Keratinocyte (primary cell): Measurements from ENCODE around the gene DSTN. TPM values are rescaled to one million over a fixed set of nuclear protein-coding genes. Genes with fewer than 3 reads are reported as not detected.

Source experiments
- DNase-seq: peaks from one replicate; pipeline ENCODE4 v3.0.0-alpha.2; 2011; ENCODE audit warnings: low read depth, missing footprints, low spot score
- FAIRE-seq: peaks from 2 replicates; lab custom pipeline; 2011; peaks lifted over from hg19 to GRCh38; lab: Jason Lieb, UNC
- H2AFZ ChIP-seq: 2 replicates; pipeline ENCODE4 v1.6.0; 2012; ENCODE audit warnings: low read length, control low read depth, inconsistent platforms; ENCODE audit not compliant: control insufficient read depth
- H3K27ac ChIP-seq: 2 replicates; pipeline ENCODE4 v1.5.1; 2011; ENCODE audit warnings: low read length; ENCODE audit not compliant: control insufficient read depth, insufficient read depth
- H3K27me3 ChIP-seq: 3 replicates; pipeline ENCODE4 v1.6.0; 2011; ENCODE audit warnings: low read length; ENCODE audit not compliant: control insufficient read depth, insufficient read depth; ENCODE audit errors: extremely low read depth
- H3K36me3 ChIP-seq, 2 experiments: 2 replicates in 1 of 2; 3 replicates in 1 of 2; pipeline ENCODE4 v1.5.1; 2011; ENCODE audit warnings: low read length in 2 of 2, mild to moderate bottlenecking in 1 of 2; ENCODE audit not compliant: control insufficient read depth in 2 of 2, insufficient read depth in 2 of 2; ENCODE audit errors: extremely low read depth in 1 of 2
- H3K4me1 ChIP-seq: 3 replicates; pipeline ENCODE4 v1.5.1; 2011; ENCODE audit warnings: low read length; ENCODE audit not compliant: control insufficient read depth, insufficient read depth; ENCODE audit errors: extremely low read depth
- H3K4me2 ChIP-seq: 3 replicates; pipeline ENCODE4 v1.6.0; 2011; ENCODE audit warnings: low read depth, low read length; ENCODE audit not compliant: control insufficient read depth, insufficient read depth; ENCODE audit errors: extremely low read depth
- H3K4me3 ChIP-seq, 3 experiments: fragments of 200-600 bp in 1 of 3; sonication (generic) in 1 of 3; 2 replicates in 2 of 3; 3 replicates in 1 of 3; pipeline ENCODE4 v1.5.1; 2011 to 2016; ENCODE audit warnings: low read length in 3 of 3, mild to moderate bottlenecking in 3 of 3, control low read depth in 2 of 3, inconsistent platforms in 1 of 3, low read depth in 1 of 3, mixed read lengths in 1 of 3, mixed run types in 1 of 3, moderate library complexity in 1 of 3; ENCODE audit not compliant: control insufficient read depth in 2 of 3, insufficient read depth in 2 of 3; ENCODE audit errors: extremely low read depth in 1 of 3
- H3K79me2 ChIP-seq: 2 replicates; pipeline ENCODE4 v1.6.0; 2012; ENCODE audit warnings: low read length; ENCODE audit not compliant: control insufficient read depth, insufficient read depth
- H3K9ac ChIP-seq: 3 replicates; pipeline ENCODE4 v1.6.0; 2011; ENCODE audit warnings: low read length; ENCODE audit not compliant: control insufficient read depth, insufficient read depth; ENCODE audit errors: extremely low read depth
- H3K9me1 ChIP-seq: 3 replicates; pipeline ENCODE4 v1.6.0; 2011; ENCODE audit warnings: low read length; ENCODE audit not compliant: control insufficient read depth, insufficient read depth; ENCODE audit errors: extremely low read depth
- H3K9me3 ChIP-seq: 2 replicates; pipeline ENCODE4 v1.5.1; 2012; ENCODE audit warnings: low read depth, low read length; ENCODE audit not compliant: control insufficient read depth
- H4K20me1 ChIP-seq: 3 replicates; pipeline ENCODE4 v1.6.0; 2011; ENCODE audit warnings: low read length; ENCODE audit not compliant: control insufficient read depth, insufficient read depth; ENCODE audit errors: extremely low read depth
- CTCF ChIP-seq, 3 experiments: IDR thresholded peaks in 1 of 3; conservative IDR thresholded peaks in 1 of 3; optimal IDR thresholded peaks in 1 of 3; 2 replicates in 2 of 3; 3 replicates in 1 of 3; pipeline versions ENCODE3 to v1.5.1; 2011; ENCODE audit warnings: low read length in 3 of 3, mild to moderate bottlenecking in 3 of 3, moderate library complexity in 2 of 3, control low read depth in 1 of 3, inconsistent platforms in 1 of 3; ENCODE audit not compliant: insufficient read depth in 2 of 3; ENCODE audit errors: extremely low read depth in 1 of 3
- EZH2 ChIP-seq: IDR thresholded peaks from one replicate; pipeline ENCODE4 v1.6.1; 2012; ENCODE audit warnings: inconsistent platforms, mild to moderate bottlenecking, low read length, moderate library complexity
- dilution Hi-C: fragments of 300-500 bp; cut with MboI; formaldehyde crosslinking; loops from one replicate; pipeline ENCODE4 v1.7.0; 2020; ENCODE audit warnings: low sequenced_read_pairs; ENCODE audit not compliant: extremely low pct_ligation_motif_present
- polyA plus RNA-seq, 5 experiments: library from polyadenylated mRNA; depleted of rRNA in 3 of 5; stranded (reverse) in 3 of 5; stranded (forward) in 1 of 5; unstranded in 1 of 5; fragments of >200 nt; gene quantifications; 1 replicate in 1 of 5; 2 replicates in 3 of 5; 3 replicates in 1 of 5; pipeline versions ENCODE4 v1.2.1 to v1.2.3, GENCODE V29; 2011 to 2012; ENCODE audit warnings: missing spikeins in 2 of 5, low read depth in 1 of 5, low replicate concordance in 1 of 5

Gene DSTN
- polyA plus RNA-seq, 1 donor (not counting 4 experiments of a cell fraction or from before 2014, with no cell fraction given): 288 TPM

- H2AFZ ChIP-seq: no peak overlapping the region
- no peaks in the 10 kb centered on the region for H3K27me3 ChIP-seq
- DNase-seq: no peak
- dilution Hi-C loops: no loop called here
- peaks cover 66% of the 10 kb centered on the region for H3K79me2 ChIP-seq
- peaks cover 3% of the 10 kb centered on the region for H4K20me1 ChIP-seq
- no peak overlapping the region for H3K9ac ChIP-seq
- no peak for TF ChIP-seq CTCF (optimal IDR thresholded peaks at IDR 0.05 in 1 of 3, IDR thresholded peaks at IDR 0.05 in 1 of 3, conservative IDR thresholded peaks at IDR 0.05 in 1 of 3; ENCODE audit: extremely low read depth in 1 of 3, insufficient read depth in 2 of 3, low read length in 3 of 3)
- H3K4me2 ChIP-seq: no peak overlapping the region
- no peaks in the 10 kb centered on the region for H3K9me3 ChIP-seq
- no peaks in the 10 kb centered on the region for H3K4me1 ChIP-seq
- H3K4me3 ChIP-seq: no peak overlapping the region
- H3K9me1 ChIP-seq: peaks cover 2% of the 10 kb centered on the region
- no peak overlapping the region for H3K27ac ChIP-seq
- FAIRE-seq: no peak
- H3K36me3 ChIP-seq: peaks cover 14 to 28% of the 10 kb centered on the region in 2 experiments
Observed at GRCh38 chr20:17646961-17647301, 77.1 kb downstream of the DSTN start.

DNA sequence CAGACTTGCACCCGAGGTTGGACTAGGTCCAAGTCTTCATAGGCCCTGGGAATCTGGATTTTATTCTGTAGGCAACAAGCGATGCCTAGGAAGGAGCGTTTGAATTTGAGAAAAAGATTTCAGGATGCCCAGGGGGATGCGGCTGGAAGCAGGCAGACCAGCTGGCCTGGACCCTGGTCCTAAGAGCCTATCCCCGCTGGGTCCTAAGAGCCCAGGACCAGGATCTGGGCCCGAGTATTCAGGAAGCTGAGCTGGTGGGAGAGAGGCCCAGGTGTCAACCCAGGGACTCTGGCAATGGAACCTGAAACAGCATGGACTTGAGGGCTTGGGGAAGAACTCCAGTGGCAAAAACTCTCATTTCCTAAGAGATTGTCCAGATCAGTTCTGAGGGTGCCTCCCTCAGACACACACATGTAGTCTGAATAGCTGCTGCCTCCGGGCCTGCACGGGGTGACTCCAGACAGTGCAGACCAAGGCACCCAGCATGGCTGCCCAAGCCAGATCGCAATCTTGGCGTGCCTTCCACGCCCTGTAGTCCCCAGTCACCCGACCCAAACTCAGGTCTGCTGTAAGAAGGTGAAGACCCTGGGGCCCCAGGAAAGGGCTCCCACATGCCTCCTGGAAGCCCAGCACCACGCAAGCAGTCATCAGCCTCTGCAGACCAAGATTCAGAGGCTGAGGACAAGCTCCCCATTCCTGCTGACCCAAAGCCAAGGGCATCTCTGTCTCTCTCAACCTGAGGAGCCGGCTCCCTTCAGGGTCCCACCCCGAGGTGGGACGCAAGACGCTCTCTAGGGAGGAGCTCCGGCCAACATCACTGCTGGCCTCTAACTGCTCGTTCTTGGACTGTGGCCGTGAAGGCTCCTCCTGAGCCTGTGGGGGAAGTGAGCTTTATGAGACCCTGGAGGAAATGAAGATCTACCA, 77.8 kb downstream of the DSTN start:
- dilution Hi-C loops: no loop called here
- Histone ChIP-seq H3K9me3 (no peaks in the 10 kb centered on the region), H3K4me3 (no peak overlapping the region), H3K9ac (no peak overlapping the region), H3K27ac (no peak overlapping the region), H3K36me3 (peaks cover 10 to 25% of the 10 kb centered on the region in 2 experiments), H3K79me2 (peaks cover 65% of the 10 kb centered on the region), H2AFZ (no peak overlapping the region), H3K4me1 (no peaks in the 10 kb centered on the region), H3K9me1 (peaks cover 2% of the 10 kb centered on the region), H4K20me1 (peaks cover 3% of the 10 kb centered on the region), H3K27me3 (no peaks in the 10 kb centered on the region), H3K4me2 (no peak overlapping the region)
- no peak for TF ChIP-seq CTCF (optimal IDR thresholded peaks at IDR 0.05 in 1 of 3, IDR thresholded peaks at IDR 0.05 in 1 of 3, conservative IDR thresholded peaks at IDR 0.05 in 1 of 3; ENCODE audit: extremely low read depth in 1 of 3, insufficient read depth in 2 of 3, low read length in 3 of 3)
- TF ChIP-seq EZH2: no peak
- DNase-seq: no peak
- FAIRE-seq: no peak
